Measurements from ENCODE around the gene SLIT3.

Gene SLIT3

GRCh38 chr5:168883281-168883741, 417.6 kb downstream of the SLIT3 start:
- TF ChIP-seq ZNF8 (CRISPR knock-in tag; IDR thresholded peaks at IDR 0.05) (no peak), TCF4 (CRISPR knock-in tag; IDR thresholded peaks at IDR 0.05; ENCODE audit: borderline replicate concordance) (peak; percentile 49; the same call in 1 of the 2 replicates)
- ATAC-seq = no peak

DNA sequence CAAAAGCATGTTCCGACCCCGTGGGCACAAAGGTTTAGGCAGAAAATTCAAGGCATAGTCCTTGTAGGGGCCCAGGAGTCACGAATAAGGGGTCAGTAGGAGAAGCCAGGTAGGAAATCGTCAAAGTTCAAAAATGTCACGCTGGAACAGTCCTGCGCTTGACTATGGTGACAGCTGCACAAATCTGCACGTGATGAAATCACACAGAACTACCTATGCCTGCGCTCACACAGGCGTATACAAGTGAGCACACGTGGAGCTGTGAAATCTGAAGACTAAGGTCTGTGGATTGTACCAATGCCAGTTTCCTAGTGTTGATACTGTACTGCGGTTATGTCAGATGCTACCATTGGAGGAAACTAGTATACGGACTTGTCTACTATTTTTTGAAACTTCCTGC, 418.7 kb downstream of the SLIT3 start:
- ATAC-seq = no peak
- TF ChIP-seq ZFP3 (CRISPR knock-in tag; IDR thresholded peaks at IDR 0.05) (no peak), CSRNP3 (CRISPR knock-in tag; IDR thresholded peaks at IDR 0.05) (no peak), ARNTL (CRISPR knock-in tag; IDR thresholded peaks at IDR 0.05; ENCODE audit: borderline replicate concordance, low read depth) (no peak)

DNA sequence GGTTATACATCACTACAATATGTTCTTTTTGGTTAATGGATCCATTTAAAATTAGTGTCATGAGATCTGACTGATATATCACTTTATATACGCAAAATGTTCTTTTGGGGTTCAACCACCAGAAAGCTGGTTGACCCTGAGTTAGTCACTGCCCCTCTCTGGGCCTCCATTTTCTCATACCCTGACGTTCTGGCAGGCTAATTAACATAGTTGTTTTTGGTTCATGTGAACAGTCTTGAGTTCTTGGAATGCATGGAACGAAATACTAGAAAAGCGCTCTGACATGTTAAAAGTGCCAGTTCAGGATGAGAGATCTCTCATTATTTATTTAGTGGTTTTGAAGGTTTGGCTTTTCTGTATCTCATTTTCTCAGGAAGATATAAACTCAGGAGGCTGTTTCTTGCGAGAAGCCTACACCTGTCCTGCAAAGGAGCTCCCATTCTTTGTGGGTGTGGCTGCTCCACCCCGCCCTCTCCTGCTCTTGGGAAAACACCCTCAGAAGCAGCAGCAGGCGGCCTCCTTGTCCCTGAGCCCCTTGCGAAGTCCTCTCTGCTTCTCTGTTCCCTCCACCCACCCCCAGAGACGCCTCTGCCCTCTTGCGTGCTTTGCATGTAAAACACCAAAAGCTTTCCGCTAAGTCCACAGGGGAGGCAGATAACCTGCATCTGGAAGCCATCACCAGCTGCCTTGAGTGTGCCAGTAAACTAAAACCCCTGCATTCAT, 419.4 kb downstream of the SLIT3 start:
- TF ChIP-seq TSHZ2 (CRISPR knock-in tag; IDR thresholded peaks at IDR 0.05) = 0 out of 2 replicates have a peak, but pooled peaks have one; percentile 40
- TF ChIP-seq ZNF70 (CRISPR knock-in tag; IDR thresholded peaks at IDR 0.05) = peak; percentile 75
- no peak for TF ChIP-seq RARB (CRISPR knock-in tag; IDR thresholded peaks at IDR 0.05)
- TF ChIP-seq TCF4 (CRISPR knock-in tag; IDR thresholded peaks at IDR 0.05; ENCODE audit: borderline replicate concordance) = peak; percentile 72; the same call in 1 of the 2 replicates
- TF ChIP-seq POU6F1 (CRISPR knock-in tag; IDR thresholded peaks at IDR 0.05; ENCODE audit: borderline replicate concordance, low read depth) = no peak
- no peak for ATAC-seq

DNA sequence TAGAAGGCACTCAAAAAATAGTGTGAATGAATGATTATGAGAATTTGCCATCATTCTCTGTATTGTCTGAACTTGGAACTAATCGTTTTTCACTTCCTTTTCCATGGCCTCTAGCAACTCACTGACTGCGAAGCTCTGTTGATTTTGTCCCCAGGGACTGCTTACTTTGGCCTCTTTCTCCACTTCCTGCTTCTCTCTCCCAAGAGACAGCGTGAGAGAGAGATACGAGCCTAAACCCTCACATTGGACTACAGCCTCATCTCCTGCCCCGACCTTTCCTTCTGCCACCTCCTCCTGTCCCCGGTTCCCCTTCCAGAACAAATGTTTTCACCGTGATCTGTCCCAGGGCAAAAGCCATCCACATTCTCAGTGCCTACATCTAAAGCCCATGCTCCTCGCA, 421.0 kb downstream of the SLIT3 start:
- no peak for ATAC-seq
- TF ChIP-seq ZNF8 (CRISPR knock-in tag; IDR thresholded peaks at IDR 0.05) (0 out of 2 replicates have a peak, but pooled peaks have one; percentile 24), ISL1 (CRISPR knock-in tag; IDR thresholded peaks at IDR 0.05) (no peak), CSDC2 (CRISPR knock-in tag; IDR thresholded peaks at IDR 0.05) (no peak)

GRCh38 chr5:168879331-168879730, 421.6 kb downstream of the SLIT3 start:
- TF ChIP-seq ZFP3 (CRISPR knock-in tag; IDR thresholded peaks at IDR 0.05) = no peak
- TF ChIP-seq RARB (CRISPR knock-in tag; IDR thresholded peaks at IDR 0.05) = no peak
- TF ChIP-seq, protein P1, sequence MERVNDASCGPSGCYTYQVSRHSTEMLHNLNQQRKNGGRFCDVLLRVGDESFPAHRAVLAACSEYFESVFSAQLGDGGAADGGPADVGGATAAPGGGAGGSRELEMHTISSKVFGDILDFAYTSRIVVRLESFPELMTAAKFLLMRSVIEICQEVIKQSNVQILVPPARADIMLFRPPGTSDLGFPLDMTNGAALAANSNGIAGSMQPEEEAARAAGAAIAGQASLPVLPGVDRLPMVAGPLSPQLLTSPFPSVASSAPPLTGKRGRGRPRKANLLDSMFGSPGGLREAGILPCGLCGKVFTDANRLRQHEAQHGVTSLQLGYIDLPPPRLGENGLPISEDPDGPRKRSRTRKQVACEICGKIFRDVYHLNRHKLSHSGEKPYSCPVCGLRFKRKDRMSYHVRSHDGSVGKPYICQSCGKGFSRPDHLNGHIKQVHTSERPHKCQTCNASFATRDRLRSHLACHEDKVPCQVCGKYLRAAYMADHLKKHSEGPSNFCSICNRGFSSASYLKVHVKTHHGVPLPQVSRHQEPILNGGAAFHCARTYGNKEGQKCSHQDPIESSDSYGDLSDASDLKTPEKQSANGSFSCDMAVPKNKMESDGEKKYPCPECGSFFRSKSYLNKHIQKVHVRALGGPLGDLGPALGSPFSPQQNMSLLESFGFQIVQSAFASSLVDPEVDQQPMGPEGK (CRISPR knock-in tag; IDR thresholded peaks at IDR 0.05; ENCODE audit: borderline replicate concordance) = no peak
- no peak for TF ChIP-seq PPARA (CRISPR knock-in tag; IDR thresholded peaks at IDR 0.05; ENCODE audit: borderline replicate concordance)
- no peak for TF ChIP-seq CSDC2 (CRISPR knock-in tag; IDR thresholded peaks at IDR 0.05)
- no peak for TF ChIP-seq POU6F1 (CRISPR knock-in tag; IDR thresholded peaks at IDR 0.05; ENCODE audit: borderline replicate concordance, low read depth)
- no peak for TF ChIP-seq ARNTL (CRISPR knock-in tag; IDR thresholded peaks at IDR 0.05; ENCODE audit: borderline replicate concordance, low read depth)
- TF ChIP-seq BACH2 (CRISPR knock-in tag; IDR thresholded peaks at IDR 0.05; ENCODE audit: borderline replicate concordance) = no peak
- TF ChIP-seq ZC3H10 (CRISPR knock-in tag; IDR thresholded peaks at IDR 0.05) = no peak
- no peak for ATAC-seq

All from SK-N-SH treated with all-trans-retinoic acid at 6 μM for 48 hours (cell line).